HEK293 (cell line): ENCODE measurements around the gene ZSCAN20.

Experiments used
- CTCF ChIA-PET: fragments of 350-600 bp; formaldehyde crosslinking; extraction: SDS; loops from one replicate; lab custom pipeline; 2021; ENCODE audit warnings: antibody characterized with exemption; lab: Yijun Ruan, JAX
- POLR2A ChIA-PET: fragments of 300-600 bp; formaldehyde crosslinking; extraction: SDS; loops from one replicate; lab custom pipeline; 2020; ENCODE audit warnings: antibody characterized with exemption, inconsistent platforms; lab: Yijun Ruan, JAX
- H3K27ac ChIP-seq: fragments of 200-500 bp; sonication (Bioruptor generic); 2 replicates; pipeline ENCODE4 v1.5.1; 2014; ENCODE audit warnings: low read depth, low read length, control low read depth, inconsistent platforms; ENCODE audit errors: extremely low read depth
- H3K36me3 ChIP-seq, 2 experiments: fragments of 200-500 bp in 1 of 2; sonication (Bioruptor generic) in 1 of 2; 1 replicate in 1 of 2; 2 replicates in 1 of 2; pipeline ENCODE4 v1.5.1; 2014 to 2017; ENCODE audit warnings: inconsistent platforms in 2 of 2, low read length in 2 of 2; ENCODE audit not compliant: control insufficient read depth in 2 of 2, insufficient read depth in 1 of 2
- H3K4me1 ChIP-seq: fragments of 200-500 bp; sonication (Bioruptor generic); 2 replicates; pipeline ENCODE4 v1.5.1; 2014; ENCODE audit warnings: mild to moderate bottlenecking, low read length, inconsistent platforms; ENCODE audit not compliant: control insufficient read depth, insufficient read depth
- H3K4me3 ChIP-seq: 2 replicates; pipeline ENCODE4 v1.5.1; 2011; ENCODE audit warnings: low read depth, mild to moderate bottlenecking, control low read depth, low read length, moderate library complexity
- H3K9me3 ChIP-seq: fragments of 200-500 bp; sonication (Bioruptor generic); 2 replicates; pipeline ENCODE4 v1.5.1; 2014; ENCODE audit warnings: low read depth, low read length, inconsistent platforms; ENCODE audit not compliant: control insufficient read depth, insufficient read depth
- EGR2 ChIP-seq: fragments of 450-650 bp; formaldehyde crosslinking; IDR thresholded peaks from 2 replicates; pipeline ENCODE4 v1.5.1; 2016; ENCODE audit warnings: low read depth, missing biosample characterization, missing genetic modification characterization
- PRDM1 ChIP-seq: fragments of 450-650 bp; formaldehyde crosslinking; IDR thresholded peaks from 2 replicates; pipeline ENCODE4; 2016; ENCODE audit warnings: missing biosample characterization, missing genetic modification characterization
- PRDM6 ChIP-seq: fragments of 450-650 bp; formaldehyde crosslinking; IDR thresholded peaks from 2 replicates; pipeline ENCODE4 v1.5.1; 2017; ENCODE audit warnings: missing biosample characterization, missing genetic modification characterization
- TRIM28 ChIP-seq: IDR thresholded peaks from 2 replicates; pipeline ENCODE4 v1.6.1; 2011; ENCODE audit warnings: low read length, control low read depth, borderline replicate concordance
- ZFP37 ChIP-seq: fragments of 450-650 bp; formaldehyde crosslinking; IDR thresholded peaks from 2 replicates; pipeline ENCODE4 v1.5.1; 2016; ENCODE audit warnings: missing biosample characterization, missing genetic modification characterization
- ZIC2 ChIP-seq: fragments of 450-650 bp; formaldehyde crosslinking; IDR thresholded peaks from 2 replicates; pipeline ENCODE4 v1.5.1; 2016; ENCODE audit warnings: missing biosample characterization, missing genetic modification characterization
- ZNF174 ChIP-seq: fragments of 450-650 bp; formaldehyde crosslinking; IDR thresholded peaks from 2 replicates; pipeline ENCODE4 v1.5.0; 2017; ENCODE audit warnings: missing biosample characterization, mild to moderate bottlenecking, missing genetic modification characterization
- ZNF248 ChIP-seq: fragments of 450-650 bp; formaldehyde crosslinking; IDR thresholded peaks from 2 replicates; pipeline ENCODE4 v1.5.1; 2017; ENCODE audit warnings: missing biosample characterization, missing genetic modification characterization
- ZNF48 ChIP-seq: fragments of 450-650 bp; formaldehyde crosslinking; IDR thresholded peaks from 2 replicates; pipeline ENCODE4 v1.5.1; 2016; ENCODE audit warnings: missing biosample characterization, missing genetic modification characterization
- ZNF645 ChIP-seq: fragments of 450-650 bp; formaldehyde crosslinking; IDR thresholded peaks from 2 replicates; pipeline ENCODE4; 2016; ENCODE audit warnings: missing biosample characterization, missing genetic modification characterization
- ZXDB ChIP-seq: fragments of 450-650 bp; formaldehyde crosslinking; IDR thresholded peaks from 2 replicates; pipeline ENCODE4 v1.5.1; 2016; ENCODE audit warnings: missing biosample characterization, missing genetic modification characterization

The ZSCAN20 gene

DNA sequence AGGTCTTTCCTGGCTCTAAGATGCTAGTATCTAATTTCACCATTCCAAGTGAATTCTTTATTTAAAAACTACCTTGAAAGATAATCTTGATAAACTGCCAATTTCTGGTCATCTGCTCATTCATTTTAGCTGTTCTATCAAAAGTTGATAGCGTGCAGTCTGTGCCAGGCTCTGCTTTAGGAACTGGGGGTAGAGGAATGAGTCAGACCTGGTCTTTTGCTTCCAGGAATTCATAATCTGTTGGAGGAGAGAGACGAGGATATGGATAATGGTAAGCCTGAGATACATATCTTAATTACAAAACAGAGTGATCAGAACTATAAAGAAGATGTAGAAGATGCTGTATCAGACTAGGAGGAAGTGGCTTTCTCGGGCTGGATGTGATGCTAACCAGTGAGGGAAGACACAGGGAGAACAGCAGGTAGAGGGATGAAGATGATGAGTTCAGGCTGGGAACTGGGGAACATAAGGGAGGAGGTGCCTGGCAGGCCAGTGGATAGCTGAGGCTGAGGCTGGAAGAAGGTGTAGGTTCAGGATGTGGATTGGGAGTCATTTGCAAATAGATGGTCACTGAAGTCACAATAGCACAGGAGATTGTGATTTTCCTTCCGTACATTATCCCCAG, 29.3 kb upstream of the ZSCAN20 start:
- Histone ChIP-seq H3K9me3 (no peaks in the 10 kb centered on the region), H3K27ac (no peak overlapping the region), H3K36me3 (no peaks in the 10 kb centered on the region), H3K4me3 (no peak overlapping the region), H3K4me1 (no peaks in the 10 kb centered on the region)
- TF ChIP-seq ZNF645 (tag by site-specific recombination) (no peak), PRDM1 (tag by site-specific recombination) (no peak), ZXDB (no peak)
- ChIA-PET POLR2A (no interaction called here), CTCF (interaction anchor here (4.3 kb wide), 1 partner anchor 12 kb away, joined by 30 read pairs; no protein-coding TSS in a partner anchor)

GRCh38 chr1:33443705-33444180, 28.7 kb upstream of the ZSCAN20 start:
- Histone ChIP-seq H3K4me3 (no peak overlapping the region), H3K36me3 (no peaks in the 10 kb centered on the region), H3K4me1 (no peaks in the 10 kb centered on the region), H3K27ac (no peak overlapping the region), H3K9me3 (no peaks in the 10 kb centered on the region)
- TF ChIP-seq TRIM28 (peak; percentile 25; the same call in 1 of the 2 replicates), ZIC2 (tag by site-specific recombination) (no peak)
- ChIA-PET CTCF (interaction anchor here (0.5 to 4.3 kb wide), 2 partner anchors 12 to 155 kb away, joined by 4 to 30 read pairs; no protein-coding TSS in a partner anchor), POLR2A (no interaction called here)

DNA sequence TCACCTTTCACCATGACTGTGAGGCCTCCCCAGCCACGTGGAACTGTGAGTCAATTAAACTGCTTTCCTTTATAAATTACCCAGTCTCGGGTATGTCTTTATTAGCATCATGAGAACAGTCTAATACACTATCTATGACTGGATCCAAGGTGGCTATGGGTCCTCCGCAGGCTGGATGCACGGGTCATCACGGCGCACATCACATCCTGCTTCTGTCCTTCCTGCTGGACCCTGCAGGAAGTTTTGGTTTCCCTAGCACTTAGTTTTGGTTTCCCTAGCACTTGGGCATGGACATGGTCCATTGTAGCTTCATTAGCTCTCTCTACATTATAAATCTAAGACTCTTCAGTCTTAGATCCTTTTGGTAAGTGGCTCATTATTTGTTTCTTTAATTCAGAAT, 27.3 kb upstream of the ZSCAN20 start:
- H3K27ac ChIP-seq = no peak overlapping the region
- no peaks in the 10 kb centered on the region for H3K36me3 ChIP-seq
- TF ChIP-seq ZNF48 (no peak), ZNF248 (tag by site-specific recombination) (no peak), ZNF174 (no peak), ZFP37 (tag by site-specific recombination) (no peak), EGR2 (no peak)
- TF ChIP-seq, all 188 proteins: peak for 0
- ChIA-PET CTCF (interaction anchor here (1.0 to 4.3 kb wide), 2 partner anchors 10 to 307 kb away, joined by 3 to 30 read pairs; no protein-coding TSS in a partner anchor), POLR2A (no interaction called here)
- H3K4me1 ChIP-seq = no peaks in the 10 kb centered on the region
- no peaks in the 10 kb centered on the region for H3K9me3 ChIP-seq
- H3K4me3 ChIP-seq = no peak overlapping the region

DNA sequence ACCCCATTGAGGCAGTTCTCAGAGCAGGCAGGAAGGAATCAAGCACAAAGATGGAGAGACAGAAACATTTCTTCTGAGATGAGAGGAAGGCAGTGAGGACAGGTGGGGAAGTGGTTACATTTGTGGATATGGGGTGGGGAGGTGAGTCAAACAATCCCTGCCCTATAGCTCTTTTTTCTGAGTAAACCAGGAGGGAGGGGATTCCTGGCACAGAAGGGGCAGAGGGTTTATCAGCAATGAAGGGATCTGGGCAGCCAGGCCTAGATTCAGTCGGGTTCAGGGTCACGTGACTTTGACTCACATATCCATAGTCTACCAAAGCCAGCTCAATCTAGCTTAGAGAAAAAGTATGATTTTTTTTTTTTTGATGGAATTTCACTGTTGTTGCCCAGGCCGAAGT, 25.9 kb upstream of the ZSCAN20 start:
- POLR2A ChIA-PET = no interaction called here
- Histone ChIP-seq H3K27ac (no peak overlapping the region), H3K4me3 (no peak overlapping the region)
- CTCF ChIA-PET = interaction anchor here (0.6 to 4.3 kb wide), 6 partner anchors 9 to 151 kb away, joined by 3 to 30 read pairs (median 4); no protein-coding TSS in a partner anchor
- no peak for TF ChIP-seq PRDM6
- TF ChIP-seq, all 188 proteins: peak for 0
- H3K4me1 ChIP-seq = no peaks in the 10 kb centered on the region
- no peaks in the 10 kb centered on the region for H3K9me3 ChIP-seq
- no peaks in the 10 kb centered on the region for H3K36me3 ChIP-seq
